Islet precursor cell (in vitro differentiated cells): ENCODE results near the gene ZNF223.

Source experiments
- DNase-seq: peaks from one replicate; pipeline ENCODE4 v3.0.0-alpha.2; 2018

ZNF223 gene

DNA sequence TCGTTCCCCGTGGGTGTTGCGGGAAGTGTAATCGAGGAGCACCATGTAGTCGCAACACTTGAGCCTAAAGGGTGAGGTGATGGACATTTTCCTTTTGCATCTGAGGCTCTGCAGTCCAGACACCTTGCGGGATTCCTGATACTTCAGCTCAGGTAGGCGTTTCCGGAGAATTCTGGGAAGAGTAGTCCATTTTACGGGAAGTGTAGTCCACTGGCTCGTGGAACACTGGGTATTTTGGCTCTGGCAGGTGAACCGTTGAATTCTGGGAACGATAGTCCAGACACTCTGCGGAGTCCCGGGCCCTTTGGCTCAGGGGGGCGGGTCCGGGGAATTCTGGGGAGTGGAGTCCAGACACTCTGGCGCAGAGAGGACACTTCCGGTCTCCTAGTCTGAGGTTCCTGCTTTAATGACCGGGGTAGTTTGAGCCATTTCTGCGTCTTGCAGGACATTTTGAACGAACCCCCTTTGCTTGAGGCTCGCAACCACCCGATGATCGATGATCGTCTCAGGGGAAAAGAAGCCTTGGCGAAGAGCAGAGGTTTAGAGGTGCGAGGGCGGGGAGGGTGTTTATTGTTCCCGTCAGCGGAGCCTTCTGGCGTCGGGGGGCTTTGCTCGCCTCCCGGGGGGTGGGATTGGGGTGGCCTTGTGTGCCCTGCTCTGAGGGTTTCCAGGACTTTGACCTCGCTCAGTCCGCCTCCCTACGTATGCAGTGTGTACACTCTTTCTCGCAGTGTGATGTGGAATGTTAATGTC is at the start of gene ZNF223:
ZNF223 (plus strand) TSS at position 387 of the 753 bp plus-strand sequence. CDS start 3,141 bp downstream, outside the sequence.
- DNase-seq, result peak; percentile 98

DNA sequence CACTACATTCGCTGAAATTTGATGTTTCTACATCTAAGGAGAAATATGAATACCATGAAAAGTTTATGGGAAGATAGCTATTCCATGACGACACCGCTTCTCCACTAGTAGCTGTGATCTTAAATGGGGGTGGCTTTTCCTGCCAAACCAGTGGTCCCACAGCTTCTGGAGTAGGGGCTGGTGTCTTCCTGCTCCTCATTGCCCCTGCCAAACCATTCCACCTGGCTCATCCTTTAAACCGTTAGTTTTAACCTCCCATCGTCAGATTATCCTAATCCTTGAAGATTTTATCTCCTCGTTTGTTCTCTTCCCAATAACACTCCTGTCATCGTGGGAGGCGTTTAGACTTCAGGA is 49.6 kb upstream of the ZNF223 start:
- DNase-seq, result no peak

- peak; percentile 96 for DNase-seq
These were observed 49.0 kb upstream of the ZNF223 start, which contains the start of gene ZNF230 for GRCh38 chr19:44002566-44003460. TSS of gene ZNF230 (plus strand) at chr19:44002957. CDS start at chr19:44007079, 4,122 bp downstream.

DNA sequence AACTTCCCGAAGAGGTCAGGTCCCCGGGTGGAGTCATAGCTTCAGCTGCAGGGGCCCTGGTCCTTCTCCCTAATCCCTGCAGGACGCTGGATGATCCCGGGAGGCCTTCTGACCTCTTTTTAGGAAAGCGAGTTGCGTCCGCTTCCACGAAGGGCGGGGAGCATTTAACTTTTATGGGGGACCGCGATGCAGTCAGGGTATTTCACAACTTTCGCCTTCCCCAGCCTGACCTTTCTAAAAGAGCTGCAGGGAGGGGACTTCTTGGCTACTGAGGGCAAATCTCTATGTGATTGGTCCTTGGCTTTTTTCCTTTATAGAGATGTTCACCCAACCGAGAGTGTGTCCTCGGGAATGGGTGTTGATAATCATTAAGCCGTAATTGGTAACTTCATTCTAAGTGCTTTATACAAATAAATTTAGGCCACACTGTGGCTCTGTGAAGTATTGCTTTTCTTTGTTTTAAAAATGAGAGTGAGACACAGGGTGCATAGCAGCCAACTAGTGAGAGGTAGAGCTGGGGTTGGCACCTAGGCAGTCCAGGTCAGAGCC is 48.3 kb upstream of the ZNF223 start:
- DNase-seq, result no peak

DNA sequence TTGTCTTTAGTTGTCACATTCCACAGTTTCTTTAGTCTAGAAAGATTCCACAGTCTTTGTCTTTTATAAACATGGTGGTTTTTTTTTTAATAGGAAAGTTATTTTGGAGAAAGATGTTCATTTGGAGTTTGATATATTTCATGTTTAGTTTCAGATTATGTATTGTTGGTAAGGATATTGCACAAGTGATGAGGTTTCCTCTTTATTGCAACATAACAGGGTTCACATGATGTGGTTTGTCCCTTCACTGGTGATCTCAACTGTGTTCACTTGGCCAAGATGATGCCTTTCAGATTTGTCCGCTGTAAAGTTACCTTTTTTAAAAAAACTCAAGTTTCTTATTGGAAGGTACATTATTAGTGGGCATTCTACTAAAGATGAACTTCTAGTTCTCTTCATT is 45.9 kb upstream of the ZNF223 start:
- no peak for DNase-seq

- DNase-seq, result no peak
These were observed 44.4 kb upstream of the ZNF223 start for GRCh38 chr19:44007473-44007872.

DNA sequence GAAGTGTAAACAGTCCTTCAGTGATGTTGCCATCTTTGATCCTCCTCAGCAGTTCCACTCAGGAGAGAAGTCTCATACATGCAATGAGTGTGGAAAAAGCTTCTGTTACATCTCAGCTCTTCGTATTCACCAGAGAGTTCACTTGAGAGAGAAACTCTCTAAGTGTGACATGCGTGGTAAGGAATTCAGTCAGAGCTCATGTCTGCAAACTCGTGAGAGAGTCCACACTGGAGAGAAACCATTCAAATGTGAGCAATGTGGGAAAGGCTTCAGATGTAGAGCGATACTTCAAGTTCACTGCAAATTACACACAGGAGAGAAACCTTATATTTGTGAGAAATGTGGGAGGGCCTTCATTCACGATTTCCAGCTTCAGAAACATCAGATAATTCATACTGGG is 41.4 kb upstream of the ZNF223 start:
- no peak for DNase-seq

DNA sequence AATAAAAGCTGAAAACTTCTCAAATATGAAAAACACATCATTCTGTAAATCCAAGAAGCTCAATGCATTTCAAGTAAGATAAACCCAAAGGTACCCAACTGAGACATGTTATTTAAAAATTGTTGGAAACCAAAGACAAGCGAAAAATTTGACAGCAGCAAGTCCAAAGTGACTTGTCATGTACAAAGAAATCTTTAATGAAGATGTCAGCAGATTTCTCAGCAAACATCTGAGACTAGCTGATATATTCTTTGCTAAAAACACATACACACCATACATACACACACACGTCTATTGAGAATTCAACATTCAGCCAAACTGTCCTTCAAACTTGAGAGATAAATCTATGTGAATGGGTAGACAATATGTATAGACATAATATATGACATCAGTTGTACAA is 32.3 kb upstream of the ZNF223 start:
- DNase-seq, result no peak

DNA sequence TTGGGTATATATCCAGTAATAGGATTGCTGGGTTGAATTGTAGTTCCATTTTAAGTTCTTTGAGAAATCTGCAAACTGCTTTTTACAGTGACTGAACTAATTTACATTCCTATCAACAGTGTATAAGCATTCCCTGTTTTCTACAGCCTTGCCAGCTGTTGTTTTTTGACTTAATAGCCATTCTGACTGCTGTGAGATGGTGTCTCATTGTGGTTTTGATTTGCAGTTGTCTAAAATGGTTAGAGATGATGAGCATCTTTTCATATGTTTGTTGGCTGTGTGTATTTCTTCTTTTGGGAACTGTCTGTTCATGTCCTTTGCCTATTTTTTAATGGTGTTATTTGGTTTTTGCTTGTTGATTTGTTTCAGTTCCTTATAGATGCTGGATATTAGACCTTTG is 30.6 kb upstream of the ZNF223 start:
- no peak for DNase-seq

DNA sequence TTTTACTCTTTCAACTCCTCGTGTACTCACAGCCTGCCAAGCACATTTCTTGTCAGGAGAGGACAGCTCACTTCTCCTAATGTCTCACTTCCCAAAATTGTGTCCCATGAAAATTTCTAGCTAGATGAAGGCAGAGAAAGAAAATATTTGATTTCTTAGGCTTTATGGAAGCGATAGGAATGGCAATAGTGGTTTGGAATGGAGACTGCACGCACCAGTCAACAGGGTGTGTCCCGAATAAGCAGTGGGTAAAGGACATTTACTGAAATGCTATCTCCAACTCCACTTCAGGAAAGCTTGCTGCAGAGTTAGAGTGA is 27.0 kb upstream of the ZNF223 start:
- DNase-seq, result no peak

DNA sequence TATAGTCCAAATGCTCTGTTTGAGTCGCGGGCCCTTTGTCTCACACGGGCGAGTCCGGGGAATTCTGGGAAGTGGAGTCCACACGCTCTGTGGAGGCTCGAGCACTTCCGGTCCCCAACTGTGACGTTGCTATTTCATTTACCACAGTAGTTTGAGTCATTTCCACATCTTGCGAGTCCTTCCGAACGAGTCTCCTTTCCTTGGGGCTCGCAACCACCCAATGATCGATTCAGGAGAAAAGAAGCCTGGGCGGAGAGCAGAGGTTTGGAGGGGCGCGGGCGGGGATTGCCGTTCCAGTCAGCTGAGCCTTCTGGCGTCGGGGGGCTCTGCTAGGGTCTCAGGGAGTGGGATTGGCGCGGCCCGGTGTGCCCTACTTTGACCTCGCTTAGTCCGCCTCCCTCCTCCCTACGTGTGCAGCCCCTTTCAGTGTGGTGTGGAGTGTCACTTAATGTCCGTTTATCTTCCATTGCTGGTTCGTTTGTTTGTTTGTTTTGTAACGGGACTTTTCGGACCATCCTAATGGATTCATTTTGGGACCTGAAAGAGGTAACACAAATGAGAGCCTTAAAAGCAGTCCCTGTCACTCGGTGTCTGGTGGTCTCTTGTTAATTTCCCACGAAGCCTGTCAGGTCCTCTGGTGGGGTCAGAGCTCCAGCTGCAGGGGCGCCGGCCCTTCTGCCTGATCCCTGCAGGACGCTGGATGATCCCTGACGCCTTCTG is 26.5 kb upstream of the ZNF223 start, which contains the start of gene ZNF222:
ZNF222 (plus strand) TSS at position 163 of the 720 bp plus-strand sequence; CDS start at position 221, 58 bp downstream.
- DNase-seq, result peak; percentile 86

DNA sequence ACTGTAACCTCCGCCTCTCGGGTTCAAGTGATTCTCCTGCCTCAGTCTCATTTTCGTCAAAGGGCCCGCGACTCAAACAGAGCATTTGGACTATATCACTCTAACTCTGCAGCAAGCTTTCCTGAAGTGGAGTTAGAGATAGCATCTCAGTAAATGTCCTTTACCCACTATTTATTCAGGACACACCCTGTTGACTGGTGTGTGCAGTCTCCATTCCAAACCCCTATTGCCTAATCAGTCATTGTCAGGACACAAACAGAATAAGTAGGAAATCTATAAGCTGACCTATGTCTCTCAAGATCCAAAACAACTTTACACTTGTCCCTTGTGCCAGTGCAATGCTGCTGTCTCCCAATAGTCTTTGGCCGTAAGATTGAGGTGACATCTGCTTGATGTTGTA is 25.2 kb upstream of the ZNF223 start:
- no peak for DNase-seq

DNA sequence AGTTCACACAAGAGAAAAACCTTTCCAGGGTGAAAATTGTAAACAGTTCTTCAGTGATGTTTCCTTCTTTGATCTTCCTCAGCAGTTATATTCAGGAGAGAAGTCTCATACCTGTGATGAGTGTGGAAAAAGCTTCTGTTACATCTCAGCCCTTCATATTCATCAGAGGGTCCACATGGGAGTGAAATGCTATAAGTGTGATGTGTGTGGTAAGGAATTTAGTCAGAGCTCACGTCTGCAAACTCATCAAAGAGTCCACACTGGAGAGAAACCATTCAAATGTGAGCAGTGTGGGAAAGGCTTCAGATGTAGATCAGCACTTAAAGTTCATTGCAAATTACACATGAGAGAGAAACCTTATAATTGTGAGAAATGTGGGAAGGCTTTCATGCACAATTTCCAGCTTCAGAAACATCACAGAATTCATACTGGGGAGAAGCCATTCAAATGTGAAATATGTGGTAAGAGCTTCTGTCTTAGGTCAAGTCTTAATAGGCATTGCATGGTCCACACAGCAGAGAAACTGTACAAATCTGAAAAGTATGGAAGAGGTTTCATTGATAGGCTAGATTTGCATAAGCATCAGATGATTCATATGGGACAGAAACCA is 19.7 kb upstream of the ZNF223 start:
- DNase-seq, result no peak

DNA sequence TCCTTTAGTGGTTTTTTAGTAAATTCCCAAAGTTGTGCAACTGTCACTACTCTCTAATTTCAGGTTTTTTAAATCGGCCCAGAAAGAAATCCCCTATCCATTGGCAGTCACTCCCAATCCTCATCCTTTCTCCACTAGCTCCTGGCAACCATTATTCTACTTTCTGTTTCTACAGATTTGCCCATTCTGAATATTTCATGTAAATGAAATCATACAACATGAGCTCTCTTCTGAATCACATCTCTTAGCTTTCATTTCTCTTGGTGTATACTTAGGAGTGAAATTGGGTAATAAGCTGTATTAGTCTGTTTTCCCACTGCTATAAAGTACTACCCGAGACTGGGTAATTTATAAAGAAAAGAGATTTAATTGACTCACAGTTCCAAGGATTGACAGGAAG is 9.7 kb upstream of the ZNF223 start:
- no peak for DNase-seq

DNA sequence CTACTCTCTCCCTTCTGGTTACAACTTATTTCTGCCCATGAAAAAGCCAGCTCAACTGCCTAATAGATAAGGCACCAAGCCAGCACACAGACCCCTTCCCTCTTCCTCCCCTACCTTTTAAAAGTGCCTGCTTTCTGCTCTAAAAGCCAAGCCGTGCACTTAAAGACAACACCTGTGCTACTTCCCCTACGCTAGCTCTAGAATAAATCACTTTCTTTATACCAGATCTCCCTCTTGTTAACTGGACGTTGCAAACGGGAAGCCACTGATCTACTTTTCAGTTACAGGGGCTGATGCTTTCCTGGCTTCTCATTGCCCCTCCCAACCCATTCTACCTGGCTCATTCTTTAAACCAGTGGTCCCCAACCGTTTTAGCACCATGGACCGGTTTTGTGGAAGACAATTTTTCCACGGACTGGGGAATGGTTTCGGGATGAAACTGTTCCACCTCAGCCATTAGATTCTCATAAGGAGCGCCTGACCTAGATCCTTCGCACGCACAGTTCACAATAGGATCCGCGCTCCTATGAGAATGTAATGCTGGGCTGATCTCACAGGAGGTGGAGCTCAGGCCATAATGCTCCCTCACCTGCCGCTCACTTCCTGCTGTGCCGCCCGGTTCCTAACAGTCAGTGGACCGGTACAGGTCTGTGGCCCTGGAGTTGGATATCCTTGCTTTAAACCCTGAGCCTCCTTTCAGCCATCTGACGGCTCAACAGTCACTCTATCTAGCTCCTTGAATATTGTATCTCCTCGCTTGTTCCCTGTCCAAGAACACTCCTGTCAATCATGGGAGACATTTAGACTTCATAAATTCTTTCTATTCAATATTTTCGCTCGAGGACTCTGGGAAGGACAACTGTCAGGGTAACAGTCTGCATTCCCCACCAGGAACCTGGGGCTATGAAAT is 841 bp upstream of the ZNF223 start:
- no peak for DNase-seq

DNA sequence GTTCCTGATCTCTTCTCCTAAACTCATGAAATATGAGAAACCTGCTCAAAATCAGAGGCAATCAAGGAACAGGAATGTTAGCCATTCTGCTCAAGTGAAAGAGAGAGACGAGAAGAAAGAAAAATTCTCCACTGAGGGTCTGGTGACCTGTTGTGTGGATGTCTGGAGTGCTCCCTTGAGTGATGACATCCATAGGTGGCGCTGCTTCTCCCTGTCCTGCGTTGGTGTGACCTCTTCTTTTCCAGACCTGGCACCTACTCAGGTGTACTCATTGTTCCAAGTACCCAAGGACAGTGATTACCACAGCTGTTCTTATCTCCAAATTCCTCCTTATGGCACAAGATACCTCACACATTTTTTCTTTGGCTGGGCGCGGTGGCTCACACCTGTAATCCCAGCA is 4.0 kb downstream of the ZNF223 start:
- no peak for DNase-seq

- no peak for DNase-seq
These were observed 7.4 kb downstream of the ZNF223 start for GRCh38 chr19:44059229-44059628.

GRCh38 chr19:44061038-44061437 is 9.2 kb downstream of the ZNF223 start:
- DNase-seq, result no peak

DNA sequence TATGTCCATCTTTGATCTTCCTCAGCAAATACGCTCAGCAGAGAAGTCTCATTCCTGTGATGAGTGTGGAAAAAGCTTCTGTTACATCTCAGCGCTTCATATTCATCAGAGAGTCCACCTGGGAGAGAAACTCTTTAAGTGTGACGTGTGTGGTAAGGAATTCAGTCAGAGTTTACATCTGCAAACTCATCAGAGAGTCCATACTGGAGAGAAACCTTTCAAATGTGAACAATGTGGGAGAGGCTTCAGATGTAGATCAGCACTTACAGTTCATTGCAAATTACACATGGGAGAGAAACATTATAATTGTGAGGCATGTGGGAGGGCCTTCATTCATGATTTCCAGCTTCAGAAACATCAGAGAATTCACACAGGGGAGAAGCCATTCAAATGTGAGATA is 14.5 kb downstream of the ZNF223 start:
- no peak for DNase-seq

DNA sequence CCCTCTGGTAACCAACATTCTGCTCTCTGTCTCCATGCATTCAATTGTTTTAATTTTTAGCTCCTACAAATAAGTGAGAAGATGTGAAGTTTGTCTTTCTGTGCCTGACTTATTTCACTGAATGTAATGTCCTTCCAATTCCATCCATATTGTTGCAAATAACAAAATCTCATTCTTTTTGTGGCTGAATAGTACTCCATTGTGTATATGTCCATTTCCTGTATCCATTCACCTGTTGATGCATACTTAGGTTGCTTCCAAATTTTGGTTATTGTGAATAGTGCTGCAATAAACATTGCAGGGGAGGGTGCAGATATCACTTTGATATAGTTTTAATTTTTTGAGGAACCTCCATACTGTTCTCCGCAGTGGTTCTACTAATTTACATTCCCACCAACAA is 17.6 kb downstream of the ZNF223 start:
- no peak for DNase-seq

DNA sequence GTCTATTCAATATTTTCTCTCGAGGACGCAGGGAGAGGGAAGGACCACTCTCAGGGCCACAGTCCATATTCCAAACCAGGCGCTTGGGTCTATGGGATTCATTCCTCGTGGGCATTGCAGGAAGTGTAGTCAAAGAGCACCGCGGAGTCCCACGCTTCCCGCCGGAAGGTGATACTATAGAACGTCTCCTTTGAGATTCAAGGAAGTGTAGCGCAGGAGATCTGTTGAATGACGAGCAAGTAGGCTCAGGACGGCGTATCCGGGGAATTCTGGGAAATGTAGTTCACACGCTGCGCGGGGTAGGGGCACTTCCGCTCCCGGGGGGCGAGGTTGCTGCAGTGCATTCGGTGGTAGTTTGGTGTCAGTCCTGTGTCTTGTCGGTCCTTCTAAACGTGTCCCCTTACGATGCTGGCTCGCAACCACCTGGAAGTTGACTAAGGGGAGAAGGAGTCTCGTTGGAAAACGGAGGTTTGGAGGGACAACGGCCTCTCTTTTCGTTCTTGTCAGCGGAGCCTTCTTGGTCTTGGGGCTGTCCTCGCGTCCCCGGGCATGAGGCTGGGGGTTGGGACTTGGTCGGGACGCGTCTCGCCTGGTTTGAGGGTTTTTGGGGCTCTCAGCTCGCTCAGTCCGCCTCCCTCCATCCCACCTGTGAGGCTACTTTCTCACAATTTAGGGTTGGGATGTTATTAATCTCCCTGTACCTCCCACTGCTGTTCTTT is 20.1 kb downstream of the ZNF223 start, which contains the start of gene ZNF284:
ZNF284 (plus strand) TSS at position 336 of the 719 bp plus-strand sequence. CDS start 4,231 bp downstream, outside the sequence.
- peak; percentile 95 for DNase-seq
